Upper lobe of left lung (tissue), 4 donors: Measurements from ENCODE around the gene DUSP9.

Source experiments
- CTCF ChIP-seq, 6 experiments: fragments of 450-650 bp in 4 of 6; fragments of 200-600 bp in 2 of 6; sonication (generic) in 2 of 6; IDR thresholded peaks; one replicate each; pipeline ENCODE4 v1.5.1; 2016 to 2019; ENCODE audit warnings: antibody characterized with exemption in 6 of 6
- EP300 ChIP-seq, 4 donors: sonication (generic); formaldehyde crosslinking; IDR thresholded peaks; one replicate each; pipeline ENCODE4 v1.5.1; 2017; ENCODE audit warnings: antibody characterized with exemption in 4 of 4, control low read depth in 2 of 4
- POLR2A ChIP-seq, 4 donors: fragments of 450-650 bp; IDR thresholded peaks; one replicate each; pipeline ENCODE4 v1.5.1; 2016 to 2017; ENCODE audit warnings: antibody characterized with exemption in 4 of 4, mild to moderate bottlenecking in 2 of 4
- POLR2AphosphoS5 ChIP-seq, 2 donors: sonication (generic); formaldehyde crosslinking; IDR thresholded peaks; one replicate each; pipeline ENCODE4 v1.5.1; 2017; ENCODE audit warnings: antibody characterized with exemption in 2 of 2

- no peak for TF ChIP-seq CTCF (IDR thresholded peaks at IDR 0.05)
- no peak for TF ChIP-seq POLR2A (IDR thresholded peaks at IDR 0.05)
- no peak for TF ChIP-seq POLR2AphosphoS5 (IDR thresholded peaks at IDR 0.05)
- no peak for TF ChIP-seq EP300 (IDR thresholded peaks at IDR 0.05)
Measured at GRCh38 chrX:153633048-153633447, 14.0 kb upstream of the DUSP9 start.
